Heart right ventricle (tissue), 16 donors: ENCODE measurements around the gene AP1S3. TPM values are rescaled to one million over a fixed set of nuclear protein-coding genes. Genes with fewer than 3 reads are reported as not detected.

Source experiments
- ATAC-seq, 8 donors: fragments of 200-7000 bp; cut with Tn5 transposase; one replicate each; pipeline ENCODE4 v1.9.1; 2020; ENCODE audit warnings: mild to moderate bottlenecking in 8 of 8, moderate library complexity in 8 of 8, moderate number of reproducible peaks in 1 of 8
- DNase-seq, 2 donors: peaks; one replicate each; pipeline ENCODE4 v3.0.0-alpha.2; 2020
- H3K27ac ChIP-seq, 10 donors: fragments of 200-600 bp; sonication (generic) in 2 of 10; one replicate each; pipeline versions ENCODE4 v1.5.0 to v1.8.0; 2020 to 2022; ENCODE audit warnings: mild to moderate bottlenecking in 3 of 10
- H3K27me3 ChIP-seq, 7 donors: fragments of 200-600 bp; one replicate each; pipeline ENCODE4 v1.8.0; 2021 to 2022; ENCODE audit warnings: mild to moderate bottlenecking in 2 of 7
- H3K36me3 ChIP-seq, 9 donors: fragments of 200-600 bp; sonication (generic) in 1 of 9; one replicate each; pipeline versions ENCODE4 v1.5.0 to v1.8.0; 2020 to 2022; ENCODE audit warnings: mild to moderate bottlenecking in 2 of 9
- H3K4me1 ChIP-seq, 9 donors: fragments of 200-600 bp; sonication (generic) in 1 of 9; one replicate each; pipeline versions ENCODE4 v1.5.0 to v1.8.0; 2020 to 2022; ENCODE audit warnings: mild to moderate bottlenecking in 4 of 9
- H3K4me3 ChIP-seq, 10 donors: fragments of 200-600 bp; sonication (generic) in 2 of 10; one replicate each; pipeline versions ENCODE4 v1.5.0 to v1.8.0; 2020 to 2022; ENCODE audit warnings: mild to moderate bottlenecking in 7 of 10, moderate library complexity in 2 of 10
- H3K9me3 ChIP-seq, 11 donors: fragments of 200-600 bp in 10 of 11; sonication (generic) in 2 of 11; one replicate each; pipeline versions ENCODE4 v1.5.0 to v1.8.0; 2013 to 2022; ENCODE audit warnings: mild to moderate bottlenecking in 2 of 11, control low read depth in 1 of 11, moderate library complexity in 1 of 11
- WGBS, 2 donors: extraction: QIAGEN DNeasy Blood & Tissue Kit; methylation state at CpG; one replicate each; pipeline ENCODE4 v1.1.7; 2013; ENCODE audit warnings: inconsistent platforms in 1 of 2; 5-methylcytosine and 5-hydroxymethylcytosine counted together
- intact Hi-C, 10 donors: fragments of 100-400 bp; cut with DNase I; formaldehyde crosslinking; loops; one replicate each; pipeline versions ENCODE4 v1.11.1 to v1.14.2; 2022
- polyA plus RNA-seq, 2 donors: library from polyadenylated mRNA; stranded (reverse); fragments of 200-250 nt; gene quantifications; one replicate each; pipeline ENCODE4 v1.2.3, GENCODE V29; 2013
- total RNA-seq, 10 donors: library from RNA; stranded (reverse); fragmentation: NEBNext Ultra II Directional in 3 of 10; extraction: Animal tissue kit (Norgen Biotek cat#: 25700) in 3 of 10; gene quantifications; one replicate each; pipeline versions ENCODE4 v1.2.1 to v1.2.4, GENCODE V29; 2021 to 2023
- TF ChIP-seq, protein P1 (sequence below), 9 donors: fragments of 200-600 bp; sonication (generic) in 2 of 9; IDR thresholded peaks; one replicate each; pipeline versions ENCODE4 v1.5.0 to v1.8.0; 2021 to 2022; ENCODE audit warnings: antibody characterized with exemption in 9 of 9, mild to moderate bottlenecking in 5 of 9, moderate library complexity in 1 of 9
- donor health status: Arrhythmogenic right ventricular cardiomyopathy.
- donor health status: ischemic (EF 13 %, LVEDD 7.1; RV severe dilation, severe dysfunction).
- donor health status: healthy with polysubstance abuse.
- donor health status: DM: no; HTN: yes; CAD: no.
- donor health status: DM: no; HTN: no; CAD: no.
- donor health status: ischemic (EF 25% LVEDD 6.9; RV normal size, moderate dysfunction).
- donor health status: ischemic (EF 25% LVEDD 5.7; RV mildly dilated, moderate dysfunction).
- donor health status: healthy.
- donor health status: DM: yes; HTN: yes; CAD: no.
- donor health status: Ischemic cardiomyopathy.
- donor health status: ischemic (EF 35%, LVEDD 5.7; RV mildly dilated, moderate dysfunction).
- donor health status: nonischemic (EF 11% LVEDD 7.7; RV severe dilation, severe dysfunction).
- donor health status: DM: yes; HTN: yes; CAD: no.
- donor health status: PGD.
- donor health status: ischemic (EF 29% LVEDD 5.4; RV normal size, mild dysfunction).
- donor health status: nonischemic (EF 23%, LVEDD 6.1; RV moderate dilation, normal function).

AP1S3 gene
- total and polyA plus RNA-seq, 12 donors, result 0.12 to 0.85 (median 0.37) TPM; not detected in 4

DNA sequence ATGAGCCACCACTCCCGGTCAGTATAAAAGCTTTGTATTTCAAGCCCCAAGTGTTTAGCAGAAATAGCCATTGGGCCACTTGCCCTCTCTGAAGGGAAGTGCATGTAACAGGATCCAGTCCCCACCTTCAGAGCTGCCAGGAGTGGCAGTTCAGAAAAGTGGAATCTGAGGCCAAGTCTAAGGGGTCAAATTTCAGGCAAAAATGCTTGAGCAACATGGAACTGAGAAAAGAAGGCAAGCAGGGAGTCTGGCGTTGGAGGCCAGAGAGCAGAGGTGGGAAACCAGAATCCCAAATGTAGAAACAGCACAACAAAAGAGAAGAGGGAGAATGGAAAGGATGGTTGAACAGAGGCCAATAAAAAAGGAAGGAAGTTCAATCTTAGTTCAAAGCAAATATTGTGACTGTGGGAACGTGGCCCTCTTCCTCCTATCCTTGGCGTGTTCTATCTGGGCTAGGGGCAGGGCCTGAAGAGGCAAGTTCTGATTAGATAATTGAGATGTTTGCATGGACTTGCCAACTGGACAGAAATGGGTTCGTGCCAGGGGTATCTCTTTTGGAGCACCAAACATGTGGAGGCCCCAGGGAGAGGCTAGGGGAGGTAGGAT lies 102.2 kb downstream of the AP1S3 start:
- TF ChIP-seq, protein P1, sequence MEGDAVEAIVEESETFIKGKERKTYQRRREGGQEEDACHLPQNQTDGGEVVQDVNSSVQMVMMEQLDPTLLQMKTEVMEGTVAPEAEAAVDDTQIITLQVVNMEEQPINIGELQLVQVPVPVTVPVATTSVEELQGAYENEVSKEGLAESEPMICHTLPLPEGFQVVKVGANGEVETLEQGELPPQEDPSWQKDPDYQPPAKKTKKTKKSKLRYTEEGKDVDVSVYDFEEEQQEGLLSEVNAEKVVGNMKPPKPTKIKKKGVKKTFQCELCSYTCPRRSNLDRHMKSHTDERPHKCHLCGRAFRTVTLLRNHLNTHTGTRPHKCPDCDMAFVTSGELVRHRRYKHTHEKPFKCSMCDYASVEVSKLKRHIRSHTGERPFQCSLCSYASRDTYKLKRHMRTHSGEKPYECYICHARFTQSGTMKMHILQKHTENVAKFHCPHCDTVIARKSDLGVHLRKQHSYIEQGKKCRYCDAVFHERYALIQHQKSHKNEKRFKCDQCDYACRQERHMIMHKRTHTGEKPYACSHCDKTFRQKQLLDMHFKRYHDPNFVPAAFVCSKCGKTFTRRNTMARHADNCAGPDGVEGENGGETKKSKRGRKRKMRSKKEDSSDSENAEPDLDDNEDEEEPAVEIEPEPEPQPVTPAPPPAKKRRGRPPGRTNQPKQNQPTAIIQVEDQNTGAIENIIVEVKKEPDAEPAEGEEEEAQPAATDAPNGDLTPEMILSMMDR (IDR thresholded peaks at IDR 0.05), result no peak
- DNase-seq (no peak), ATAC-seq (no peak)
- Histone ChIP-seq H3K27me3 (no peaks in the 10 kb centered on the region), H3K9me3 (peaks cover 0 to 5% (median 0%) of the 10 kb centered on the region in 11 donors), H3K4me3 (no peak overlapping the region), H3K27ac (no peak overlapping the region), H3K36me3 (no peaks in the 10 kb centered on the region), H3K4me1 (peaks cover 0 to 17% (median 6%) of the 10 kb centered on the region in 9 donors)
- WGBS, 2 donors, result 34 to 61% methylated on average over 5 of the region's 5 CpGs
- intact Hi-C loops, result no loop called here

DNA sequence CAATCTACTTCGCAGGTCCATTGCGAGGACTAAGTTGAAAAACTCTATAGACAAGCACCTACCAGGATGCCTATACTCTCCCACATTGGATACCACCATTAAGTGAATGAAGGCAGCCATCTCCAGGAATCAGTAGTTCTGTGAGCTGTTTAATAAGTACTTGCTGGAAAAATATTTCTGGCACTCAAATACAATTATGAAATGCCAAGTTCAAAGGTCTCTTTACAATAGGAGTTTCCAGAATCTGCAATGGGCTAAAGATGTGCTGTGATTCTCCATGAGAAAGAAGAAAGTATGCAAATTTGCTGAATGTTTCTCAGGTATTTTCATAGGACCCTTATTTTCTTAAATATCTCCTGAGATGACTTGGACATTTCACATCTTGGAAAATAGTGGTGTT lies 103.0 kb downstream of the AP1S3 start:
- H3K36me3 ChIP-seq, result no peaks in the 10 kb centered on the region
- ATAC-seq (no peak), DNase-seq (no peak)
- no peak overlapping the region for H3K4me3 ChIP-seq
- no peaks in the 10 kb centered on the region for H3K27me3 ChIP-seq
- no peak overlapping the region for H3K27ac ChIP-seq
- H3K9me3 ChIP-seq, result peaks cover 0 to 5% (median 0%) of the 10 kb centered on the region in 11 donors
- TF ChIP-seq, protein P1 (IDR thresholded peaks at IDR 0.05), result no peak
- 96% methylated on average over 2 of the region's 2 CpGs for WGBS, 2 donors
- intact Hi-C loops, result no loop called here
- peaks cover 0 to 17% (median 6%) of the 10 kb centered on the region in 9 donors for H3K4me1 ChIP-seq

DNA sequence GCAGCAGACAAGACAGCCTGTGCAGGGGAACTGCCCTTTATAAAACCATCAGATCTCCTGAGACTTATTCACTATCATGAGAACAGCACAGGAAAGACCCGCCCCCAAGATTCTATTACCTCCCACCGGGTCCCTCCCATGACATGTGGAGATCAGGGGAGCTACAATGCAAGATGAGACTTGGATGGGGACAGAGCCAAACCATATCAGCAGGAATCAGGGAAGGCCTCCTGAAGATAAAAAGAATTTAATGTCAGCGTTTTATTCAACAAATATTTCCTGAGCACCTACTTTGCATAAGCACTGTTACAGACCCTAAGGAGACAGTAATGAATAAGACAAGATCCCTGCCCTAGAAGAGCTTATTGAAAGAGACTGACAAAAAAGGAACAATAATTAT lies 105.0 kb downstream of the AP1S3 start:
- DNase-seq (no peak), ATAC-seq (no peak)
- H3K27ac ChIP-seq, result no peak overlapping the region
- no peaks in the 10 kb centered on the region for H3K27me3 ChIP-seq
- H3K4me3 ChIP-seq, result no peak overlapping the region
- TF ChIP-seq, protein P1 (IDR thresholded peaks at IDR 0.05), result no peak
- WGBS, 2 donors, result 72 to 75% methylated on average over 3 of the region's 3 CpGs
- peaks cover 0 to 5% (median 0%) of the 10 kb centered on the region in 11 donors for H3K9me3 ChIP-seq
- H3K36me3 ChIP-seq, result no peaks in the 10 kb centered on the region
- intact Hi-C loops, result no loop called here
- peaks cover 0 to 21% (median 7%) of the 10 kb centered on the region in 9 donors for H3K4me1 ChIP-seq

DNA sequence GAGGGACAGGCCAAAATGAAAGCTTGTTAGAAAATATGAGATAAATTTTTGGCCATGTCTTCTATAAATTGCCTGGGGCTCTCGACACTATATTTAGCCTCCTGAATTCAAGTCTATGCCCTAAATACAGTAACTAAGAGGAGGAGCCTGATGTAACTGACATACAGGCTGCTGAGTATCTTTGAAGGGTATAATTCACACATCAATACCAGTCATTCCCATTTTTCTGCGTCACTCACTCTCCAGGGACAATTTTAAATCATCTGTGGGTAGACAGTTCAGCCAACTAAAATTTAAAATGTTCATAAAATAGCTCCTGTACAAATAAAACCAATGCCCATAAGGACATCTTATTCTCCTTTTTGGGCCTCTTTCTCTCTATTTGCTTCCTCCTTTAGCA lies 105.9 kb downstream of the AP1S3 start:
- Histone ChIP-seq H3K27ac (peak overlapping the region in 1 of 10 donors; percentile 26), H3K36me3 (no peaks in the 10 kb centered on the region)

More for the DNA sequence above, 105.9 kb downstream of the AP1S3 start:
- 54 to 58% methylated on average over 2 of the region's 2 CpGs for WGBS, 2 donors
- H3K4me1 ChIP-seq, result peaks cover 0 to 22% (median 7%) of the 10 kb centered on the region in 9 donors
- H3K27me3 ChIP-seq, result no peaks in the 10 kb centered on the region
- peak in 2 of 8 donors; percentile 41 to 67 for ATAC-seq
- intact Hi-C loops, result no loop called here
- TF ChIP-seq, protein P1 (IDR thresholded peaks at IDR 0.05), result no peak
- peaks cover 0 to 5% (median 0%) of the 10 kb centered on the region in 11 donors for H3K9me3 ChIP-seq
- H3K4me3 ChIP-seq, result no peak overlapping the region
- DNase-seq, result no peak
